DND-41 (cell line): Measurements from ENCODE around the gene CYB5R2.

Experiments used
- CTCF ChIP-seq: IDR thresholded peaks from 2 replicates; pipeline ENCODE4 v1.5.1; 2012; ENCODE audit warnings: borderline replicate concordance, low read length, moderate library complexity, mild to moderate bottlenecking; ENCODE audit not compliant: poor library complexity, severe bottlenecking; ENCODE audit errors: extremely low read depth
- EZH2 ChIP-seq: IDR thresholded peaks from 3 replicates; pipeline ENCODE4 v1.6.1; 2012; ENCODE audit warnings: borderline replicate concordance, low read depth, mild to moderate bottlenecking, moderate library complexity, low read length, inconsistent platforms; ENCODE audit not compliant: severe bottlenecking

GRCh38 chr11:7667460-7667859 lies 5.8 kb downstream of the CYB5R2 start:
- TF ChIP-seq CTCF (no peak), EZH2 (no peak)
